Stimulated activated memory B cell treated with anti-CD40 and anti-IgM and Interleukin-4, amounts not matched to agents 10 μg/mL and 1 μg/mL and 100 μg/mL, for 72 hours (primary cell): ENCODE measurements around the gene HEBP1.

Experiments
- ATAC-seq: fragments of 150-1000 bp; cut with Tn5 transposase; 2 replicates; pipeline ENCODE4 v1.10.0; 2021
- H3K27ac Mint-ChIP-seq: one replicate; pipeline ENCODE4 v1.8.0; 2022; ENCODE audit warnings: mild to moderate bottlenecking, mixed read lengths
- H3K27me3 Mint-ChIP-seq: one replicate; pipeline ENCODE4 v1.8.0; 2022; ENCODE audit warnings: mixed read lengths
- H3K36me3 Mint-ChIP-seq: one replicate; pipeline ENCODE4 v1.8.0; 2022; ENCODE audit warnings: mixed read lengths
- H3K4me1 Mint-ChIP-seq: one replicate; pipeline ENCODE4 v1.8.0; 2022; ENCODE audit warnings: mixed read lengths
- H3K4me3 Mint-ChIP-seq: one replicate; pipeline ENCODE4 v1.8.0; 2022; ENCODE audit warnings: mild to moderate bottlenecking, moderate library complexity, mixed read lengths
- H3K9me3 Mint-ChIP-seq: one replicate; pipeline ENCODE4 v1.8.0; 2022; ENCODE audit warnings: mixed read lengths

Gene HEBP1

DNA sequence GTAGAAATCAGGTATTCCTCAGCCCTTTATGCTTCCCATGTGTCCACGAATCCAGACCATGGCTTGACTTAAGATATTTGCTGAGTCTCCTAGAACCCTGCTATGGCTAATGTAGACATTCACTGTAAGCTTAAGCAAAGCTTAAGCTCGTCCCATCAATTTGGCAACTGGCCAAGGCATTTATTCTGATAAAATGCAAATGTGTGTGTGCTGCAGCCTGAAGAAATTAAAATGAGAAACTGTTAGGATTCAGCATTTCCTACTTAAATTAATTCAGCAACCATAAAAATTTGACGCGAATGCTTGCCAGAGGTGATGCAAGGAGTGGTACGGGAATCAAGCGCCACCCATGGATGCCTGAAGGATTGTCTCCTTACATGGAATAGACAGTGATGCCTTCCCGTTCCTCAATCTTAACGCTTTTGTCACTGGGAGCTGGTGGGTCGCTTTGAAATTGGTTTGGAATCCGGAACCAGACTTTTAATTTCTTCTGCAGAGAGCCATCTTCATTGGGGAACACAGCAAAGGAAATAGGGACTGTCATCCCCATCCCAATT lies 13.2 kb downstream of the HEBP1 start:
- peaks cover 9% of the 10 kb centered on the region for H3K4me1 Mint-ChIP-seq
- no peak overlapping the region for H3K4me3 Mint-ChIP-seq
- no peak overlapping the region for H3K27ac Mint-ChIP-seq
- H3K27me3 Mint-ChIP-seq = no peaks in the 10 kb centered on the region
- H3K9me3 Mint-ChIP-seq = no peaks in the 10 kb centered on the region
- peaks cover 13% of the 10 kb centered on the region for H3K36me3 Mint-ChIP-seq
- no peak for ATAC-seq

DNA sequence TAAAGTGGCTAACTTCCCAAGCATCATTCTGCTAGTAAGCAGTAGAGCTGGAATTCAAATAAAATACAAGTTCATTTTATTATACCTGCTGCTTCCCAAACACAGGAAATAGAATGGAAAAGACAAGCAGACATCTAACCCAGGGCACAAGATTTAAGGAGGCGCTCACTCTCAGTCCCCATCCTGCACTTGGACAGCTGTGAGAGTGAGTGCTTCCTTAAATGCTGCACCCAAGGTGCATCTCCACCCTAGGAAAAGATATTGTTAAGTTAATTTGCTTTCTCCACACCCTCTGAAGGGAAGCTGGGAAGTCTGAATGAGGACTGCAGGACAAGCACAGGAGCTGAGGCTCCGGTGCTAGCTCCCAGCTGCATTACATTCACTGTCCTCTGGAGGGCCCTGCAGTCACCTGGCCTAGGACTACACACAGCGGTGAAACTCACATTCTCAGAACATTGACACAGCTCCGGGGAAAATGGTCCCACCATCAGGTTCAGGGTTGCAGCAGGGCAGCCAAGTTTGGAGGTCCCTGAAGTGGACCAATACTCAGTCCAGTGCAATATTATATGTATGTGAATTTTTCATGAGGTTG lies 14.2 kb downstream of the HEBP1 start:
- no peaks in the 10 kb centered on the region for H3K27me3 Mint-ChIP-seq
- peaks cover 1% of the 10 kb centered on the region for H3K4me1 Mint-ChIP-seq
- H3K9me3 Mint-ChIP-seq = no peaks in the 10 kb centered on the region
- H3K4me3 Mint-ChIP-seq = no peak overlapping the region
- H3K27ac Mint-ChIP-seq = no peak overlapping the region
- H3K36me3 Mint-ChIP-seq = peaks cover 13% of the 10 kb centered on the region
- no peak for ATAC-seq

DNA sequence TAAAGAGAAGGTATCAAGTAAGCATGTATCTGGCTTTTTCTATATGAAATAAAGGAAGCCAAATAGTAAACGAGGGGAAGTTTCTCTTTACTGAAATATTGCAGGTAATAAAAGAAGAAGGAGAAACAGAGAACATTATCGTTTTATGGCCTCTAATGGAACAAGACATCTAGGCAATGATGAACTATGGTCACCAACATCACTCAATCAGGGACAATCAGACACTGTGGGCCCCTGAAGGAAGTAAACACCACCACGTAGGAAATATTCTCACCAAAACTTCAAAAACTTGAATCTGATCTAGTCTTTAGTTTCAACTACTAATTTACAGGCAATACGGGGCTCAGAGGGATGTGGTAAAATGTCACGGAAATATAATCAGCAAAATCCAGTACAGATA lies 15.9 kb downstream of the HEBP1 start:
- no peaks in the 10 kb centered on the region for H3K4me1 Mint-ChIP-seq
- H3K27me3 Mint-ChIP-seq = no peaks in the 10 kb centered on the region
- no peak overlapping the region for H3K4me3 Mint-ChIP-seq
- no peak overlapping the region for H3K27ac Mint-ChIP-seq
- H3K36me3 Mint-ChIP-seq = peaks cover 13% of the 10 kb centered on the region
- no peaks in the 10 kb centered on the region for H3K9me3 Mint-ChIP-seq
- no peak for ATAC-seq

DNA sequence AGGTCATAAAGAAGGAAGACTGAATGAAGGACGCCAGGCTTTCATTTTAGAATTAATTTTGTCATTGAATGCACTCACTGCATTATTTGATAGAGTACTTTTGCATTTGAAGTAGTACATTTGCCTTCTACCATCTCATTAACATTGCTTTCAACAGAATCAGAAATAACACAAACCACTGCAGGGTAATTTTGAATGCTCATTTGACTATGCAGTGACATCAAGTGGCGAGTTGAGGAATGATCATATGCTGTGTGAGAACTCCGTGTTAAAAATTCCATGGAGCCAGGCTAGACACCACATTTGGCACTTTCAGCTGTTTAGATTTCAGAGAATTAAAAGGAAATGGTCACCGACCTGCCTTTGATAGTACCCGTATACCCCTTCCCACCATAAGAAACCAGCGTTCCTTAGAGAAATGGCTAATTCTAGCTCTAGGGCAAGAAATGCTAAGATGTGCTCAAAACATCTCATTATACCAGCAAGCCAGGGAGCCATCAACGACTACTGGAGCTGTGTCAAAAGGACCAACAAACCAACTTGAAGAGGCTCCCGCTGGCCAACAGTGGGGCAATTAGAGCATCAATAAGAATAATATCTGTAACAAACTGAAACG lies 16.5 kb downstream of the HEBP1 start:
- H3K9me3 Mint-ChIP-seq = no peaks in the 10 kb centered on the region
- H3K27me3 Mint-ChIP-seq = no peaks in the 10 kb centered on the region
- H3K4me3 Mint-ChIP-seq = no peak overlapping the region
- no peak for ATAC-seq
- peaks cover 13% of the 10 kb centered on the region for H3K36me3 Mint-ChIP-seq
- no peak overlapping the region for H3K27ac Mint-ChIP-seq
- no peaks in the 10 kb centered on the region for H3K4me1 Mint-ChIP-seq

DNA sequence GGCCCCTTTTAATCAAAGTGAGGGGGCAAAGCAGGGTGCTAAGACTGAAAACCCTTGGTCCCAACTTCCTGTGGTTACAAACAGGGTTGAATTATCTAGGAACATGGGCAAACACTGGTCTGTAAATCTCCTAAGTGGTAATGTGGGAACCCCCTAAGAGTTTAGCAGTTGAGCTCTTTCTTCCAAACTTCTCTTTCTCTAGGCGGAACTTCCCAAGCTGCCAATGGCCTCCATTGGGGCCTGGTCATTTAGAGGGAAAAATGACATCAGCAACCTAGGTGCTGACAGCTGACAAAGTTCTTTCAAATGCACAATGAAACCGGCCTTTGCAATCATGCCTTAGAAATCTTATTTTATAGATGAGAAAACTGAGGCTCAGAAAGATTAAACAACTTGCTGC lies 17.7 kb downstream of the HEBP1 start:
- no peak for ATAC-seq
- H3K36me3 Mint-ChIP-seq = peaks cover 12% of the 10 kb centered on the region
- H3K27me3 Mint-ChIP-seq = no peaks in the 10 kb centered on the region
- no peaks in the 10 kb centered on the region for H3K4me1 Mint-ChIP-seq
- H3K27ac Mint-ChIP-seq = no peak overlapping the region
- no peaks in the 10 kb centered on the region for H3K9me3 Mint-ChIP-seq
- H3K4me3 Mint-ChIP-seq = no peak overlapping the region

DNA sequence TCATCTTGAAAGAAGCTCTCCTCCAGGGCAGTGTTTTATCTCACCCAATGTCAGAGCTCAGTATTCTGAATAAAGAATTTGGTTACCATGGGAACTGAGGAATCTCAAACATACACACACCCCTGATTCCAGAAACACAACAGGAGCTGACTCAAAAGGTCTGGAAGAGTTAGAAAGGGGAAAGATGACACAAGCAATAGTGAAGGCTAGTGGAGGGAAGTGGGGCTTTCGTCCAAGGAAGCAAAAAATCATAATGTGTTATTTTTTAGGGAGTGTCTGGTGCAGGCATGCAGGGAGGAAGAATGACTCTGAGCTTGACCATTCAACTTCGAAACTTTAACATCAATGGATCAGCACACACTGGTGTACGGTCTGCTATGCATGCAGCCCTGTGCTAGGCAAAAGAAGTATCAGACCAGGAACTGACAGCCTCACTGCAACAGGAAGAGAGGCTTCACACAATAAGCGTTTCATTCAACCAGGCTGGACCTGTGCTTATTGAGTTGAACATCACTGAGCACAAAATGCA lies 20.3 kb downstream of the HEBP1 start:
- Mint-ChIP-seq H3K4me1 (no peaks in the 10 kb centered on the region), H3K9me3 (no peaks in the 10 kb centered on the region), H3K4me3 (no peak overlapping the region), H3K27me3 (no peaks in the 10 kb centered on the region), H3K27ac (no peak overlapping the region), H3K36me3 (peaks cover 16% of the 10 kb centered on the region)
- no peak for ATAC-seq

DNA sequence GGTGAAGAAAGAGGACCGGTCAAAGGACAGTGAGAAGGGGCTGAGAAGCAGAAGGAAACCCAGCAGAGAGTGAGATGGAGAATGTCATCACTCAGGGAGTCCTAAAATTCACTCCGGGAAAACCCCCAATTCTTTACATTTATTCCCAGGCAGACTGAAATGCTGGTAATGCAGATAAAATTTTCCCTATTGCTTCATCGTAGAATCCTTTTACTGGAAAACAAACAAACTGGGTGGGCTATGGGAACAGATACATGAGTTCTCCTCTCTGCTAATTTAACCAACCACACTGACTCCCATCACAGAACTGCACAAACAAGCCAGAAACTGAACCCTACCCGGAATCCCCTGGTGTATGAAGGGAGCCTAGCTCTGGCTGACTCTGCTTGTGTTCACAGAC lies 20.9 kb downstream of the HEBP1 start:
- no peak overlapping the region for H3K4me3 Mint-ChIP-seq
- H3K27ac Mint-ChIP-seq = no peak overlapping the region
- ATAC-seq = no peak
- peaks cover 3% of the 10 kb centered on the region for H3K9me3 Mint-ChIP-seq
- H3K4me1 Mint-ChIP-seq = no peaks in the 10 kb centered on the region
- no peaks in the 10 kb centered on the region for H3K27me3 Mint-ChIP-seq
- H3K36me3 Mint-ChIP-seq = peaks cover 17% of the 10 kb centered on the region

DNA sequence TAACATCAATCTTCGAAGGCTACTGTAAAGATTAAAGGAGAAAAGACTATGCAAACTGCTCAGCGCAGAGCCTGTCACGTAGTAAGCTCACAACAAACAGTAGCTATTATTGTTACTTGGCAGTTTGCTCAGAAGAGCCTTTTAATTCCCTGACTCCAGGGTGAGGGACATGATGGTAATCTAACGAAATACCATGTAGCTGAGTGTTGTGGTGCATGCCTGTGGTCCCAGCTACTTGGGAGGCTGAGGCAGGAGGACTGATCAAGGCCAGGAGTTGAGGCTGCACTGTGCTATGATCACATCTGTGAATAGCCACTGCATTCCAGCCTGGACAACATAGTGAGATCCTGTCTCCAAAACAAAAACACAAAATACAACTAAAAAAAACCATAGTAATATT lies 22.8 kb downstream of the HEBP1 start:
- H3K9me3 Mint-ChIP-seq = peaks cover 14% of the 10 kb centered on the region
- peaks cover 34% of the 10 kb centered on the region for H3K36me3 Mint-ChIP-seq
- no peak for ATAC-seq
- H3K4me1 Mint-ChIP-seq = no peaks in the 10 kb centered on the region
- H3K27me3 Mint-ChIP-seq = no peaks in the 10 kb centered on the region
- H3K4me3 Mint-ChIP-seq = no peak overlapping the region
- H3K27ac Mint-ChIP-seq = no peak overlapping the region

DNA sequence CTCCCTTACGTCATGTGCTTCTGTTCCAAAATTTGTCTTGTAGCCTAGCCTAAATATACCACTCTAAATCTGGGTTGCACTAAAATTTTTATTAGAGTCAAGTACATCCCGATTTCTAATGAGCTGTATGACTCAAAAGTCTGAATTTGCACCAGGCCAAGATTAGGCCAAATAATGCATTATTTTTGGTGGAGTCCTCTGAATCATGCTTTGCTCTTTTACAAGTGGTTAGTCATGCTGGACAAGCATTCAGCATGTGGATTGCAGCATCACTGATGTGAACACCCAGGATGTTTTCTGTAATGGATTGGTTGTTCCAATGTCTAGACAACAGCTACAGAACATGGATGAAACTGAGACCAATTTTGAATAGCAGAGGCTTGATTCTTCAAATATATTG lies 23.7 kb downstream of the HEBP1 start:
- H3K9me3 Mint-ChIP-seq = peaks cover 17% of the 10 kb centered on the region
- H3K27ac Mint-ChIP-seq = no peak overlapping the region
- no peak overlapping the region for H3K4me3 Mint-ChIP-seq
- no peaks in the 10 kb centered on the region for H3K4me1 Mint-ChIP-seq
- no peak for ATAC-seq
- peaks cover 43% of the 10 kb centered on the region for H3K36me3 Mint-ChIP-seq
- H3K27me3 Mint-ChIP-seq = no peaks in the 10 kb centered on the region

DNA sequence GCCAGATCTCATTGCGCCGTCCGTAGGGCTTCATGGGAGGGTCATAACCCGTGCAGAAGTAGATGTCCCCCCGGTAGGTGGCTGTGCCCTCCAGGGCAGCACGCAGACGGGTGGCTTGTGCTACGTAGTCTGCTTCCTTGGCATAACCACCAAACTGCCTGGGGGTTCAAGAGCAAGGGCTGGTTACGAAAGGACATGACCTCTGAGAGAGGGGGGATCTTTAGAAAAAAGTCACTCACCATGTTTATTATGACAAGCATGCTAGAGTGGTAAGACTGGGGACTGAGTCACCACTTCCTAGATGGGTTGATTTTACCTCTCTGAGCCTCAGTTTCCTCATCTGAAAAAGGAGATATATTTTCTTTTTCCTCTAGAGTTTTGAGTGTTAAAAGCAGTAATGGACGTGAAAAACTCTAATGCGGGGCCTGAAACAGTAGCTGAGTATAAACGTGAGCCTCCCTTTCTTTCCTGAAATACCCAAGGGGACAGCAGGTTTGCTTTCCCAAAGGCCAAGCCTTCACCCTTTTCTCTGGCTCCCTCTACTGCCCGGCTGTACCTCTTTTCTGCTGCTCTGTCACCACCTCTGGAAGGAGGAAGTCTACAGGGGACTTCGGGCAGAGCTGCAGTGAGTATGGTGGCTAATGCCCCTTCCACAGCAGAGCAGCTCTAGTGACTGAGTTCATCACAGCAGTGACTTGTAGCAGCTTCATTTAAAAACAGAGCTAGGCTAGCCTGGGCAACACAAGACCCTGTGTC lies 24.6 kb downstream of the HEBP1 start:
- H3K4me3 Mint-ChIP-seq = no peak overlapping the region
- H3K27me3 Mint-ChIP-seq = no peaks in the 10 kb centered on the region
- H3K27ac Mint-ChIP-seq = no peak overlapping the region
- peaks cover 46% of the 10 kb centered on the region for H3K36me3 Mint-ChIP-seq
- no peaks in the 10 kb centered on the region for H3K4me1 Mint-ChIP-seq
- H3K9me3 Mint-ChIP-seq = peaks cover 17% of the 10 kb centered on the region
- ATAC-seq = no peak

DNA sequence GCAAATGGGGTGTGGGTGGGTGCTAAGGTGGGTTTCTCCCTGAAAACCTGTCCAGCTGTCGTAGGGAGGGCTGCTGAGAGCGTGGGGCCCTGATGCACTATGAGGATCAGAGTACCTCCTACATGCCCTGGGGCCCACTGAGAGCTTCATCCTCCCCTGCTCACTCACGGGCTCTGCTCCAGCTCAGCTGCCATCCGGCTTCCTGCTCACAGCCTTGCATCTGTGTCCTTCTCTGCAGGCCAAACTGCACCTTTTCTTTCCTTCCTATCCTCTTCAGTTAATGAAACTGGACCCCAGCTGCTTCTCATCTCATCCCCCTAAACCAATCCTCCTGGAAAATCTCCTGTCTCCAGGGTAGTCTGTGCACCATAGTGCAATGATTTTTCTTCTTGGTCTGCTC lies 25.9 kb downstream of the HEBP1 start:
- H3K4me1 Mint-ChIP-seq = no peaks in the 10 kb centered on the region
- ATAC-seq = no peak
- H3K36me3 Mint-ChIP-seq = peaks cover 46% of the 10 kb centered on the region
- no peak overlapping the region for H3K4me3 Mint-ChIP-seq
- no peak overlapping the region for H3K27ac Mint-ChIP-seq
- H3K27me3 Mint-ChIP-seq = no peaks in the 10 kb centered on the region
- peaks cover 17% of the 10 kb centered on the region for H3K9me3 Mint-ChIP-seq

DNA sequence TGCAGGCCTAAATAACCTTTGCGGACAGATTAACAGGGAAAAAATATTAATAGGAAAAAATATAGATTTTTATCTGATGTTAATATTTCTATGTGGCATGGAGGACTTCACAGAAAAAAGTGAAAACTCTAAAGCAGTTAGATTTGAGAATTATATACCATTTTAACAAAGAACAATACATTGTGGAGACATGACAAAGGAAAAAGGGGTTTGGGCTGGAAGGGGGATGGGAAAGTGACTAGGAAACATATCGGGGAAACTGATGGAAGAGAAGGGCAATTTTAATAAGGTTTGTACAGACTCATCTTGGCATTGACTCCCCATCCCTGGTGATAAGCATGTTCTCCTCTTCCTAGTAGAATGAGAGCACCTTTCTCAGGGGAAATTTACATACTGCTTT lies 27.0 kb downstream of the HEBP1 start:
- H3K36me3 Mint-ChIP-seq = peaks cover 52% of the 10 kb centered on the region
- H3K27me3 Mint-ChIP-seq = no peaks in the 10 kb centered on the region
- peaks cover 17% of the 10 kb centered on the region for H3K9me3 Mint-ChIP-seq

DNA sequence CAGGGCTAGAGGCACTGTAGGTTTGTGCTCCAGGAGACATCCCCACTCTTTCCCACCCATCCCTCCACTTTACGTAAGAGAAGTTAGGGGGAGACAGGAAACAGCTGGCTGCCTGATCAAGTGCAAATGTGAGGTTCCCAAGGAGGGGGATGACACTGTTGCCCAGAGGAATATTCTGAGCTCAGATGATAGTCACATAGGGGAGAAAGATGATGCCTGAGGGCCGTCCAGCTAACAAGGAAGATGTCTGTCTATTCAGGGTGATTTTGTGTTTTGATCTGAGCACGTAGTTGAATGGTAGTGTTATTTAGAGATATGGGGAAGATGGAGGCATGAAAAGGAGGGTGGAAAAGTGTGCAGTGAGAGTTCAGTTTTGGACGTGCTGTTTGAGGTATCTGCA lies 34.2 kb downstream of the HEBP1 start:
- H3K4me3 Mint-ChIP-seq = no peak overlapping the region
- no peak for ATAC-seq
- peaks cover 6% of the 10 kb centered on the region for H3K36me3 Mint-ChIP-seq
- H3K27me3 Mint-ChIP-seq = no peaks in the 10 kb centered on the region
- no peaks in the 10 kb centered on the region for H3K4me1 Mint-ChIP-seq
- H3K9me3 Mint-ChIP-seq = no peaks in the 10 kb centered on the region
- no peak overlapping the region for H3K27ac Mint-ChIP-seq

More for the DNA sequence above, 27.0 kb downstream of the HEBP1 start:
- ATAC-seq = no peak
- no peaks in the 10 kb centered on the region for H3K4me1 Mint-ChIP-seq
- H3K4me3 Mint-ChIP-seq = no peak overlapping the region
- H3K27ac Mint-ChIP-seq = no peak overlapping the region

DNA sequence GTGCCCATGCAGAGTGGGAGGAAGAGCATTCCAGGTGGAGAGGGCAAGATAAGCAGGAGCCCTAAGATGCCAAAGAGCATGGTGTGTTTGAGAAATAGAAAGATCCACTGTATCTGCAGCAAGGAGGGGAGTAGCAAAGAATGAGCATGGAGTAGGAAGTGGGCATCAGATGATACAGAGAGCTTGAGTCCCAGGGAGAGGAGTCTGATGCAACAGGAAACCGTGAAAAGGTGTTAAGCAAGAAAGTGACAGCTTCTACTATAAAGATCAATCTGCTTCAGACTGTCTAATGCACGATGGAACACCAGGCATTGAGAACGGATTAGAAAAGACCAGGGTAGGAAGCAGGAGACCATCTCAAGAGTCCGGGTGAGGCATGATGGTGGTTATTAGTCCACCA lies 35.8 kb downstream of the HEBP1 start:
- no peak overlapping the region for H3K4me3 Mint-ChIP-seq
- no peaks in the 10 kb centered on the region for H3K9me3 Mint-ChIP-seq
- H3K27ac Mint-ChIP-seq = no peak overlapping the region
- H3K36me3 Mint-ChIP-seq = peaks cover 6% of the 10 kb centered on the region
- H3K4me1 Mint-ChIP-seq = no peaks in the 10 kb centered on the region
- H3K27me3 Mint-ChIP-seq = no peaks in the 10 kb centered on the region
- no peak for ATAC-seq

DNA sequence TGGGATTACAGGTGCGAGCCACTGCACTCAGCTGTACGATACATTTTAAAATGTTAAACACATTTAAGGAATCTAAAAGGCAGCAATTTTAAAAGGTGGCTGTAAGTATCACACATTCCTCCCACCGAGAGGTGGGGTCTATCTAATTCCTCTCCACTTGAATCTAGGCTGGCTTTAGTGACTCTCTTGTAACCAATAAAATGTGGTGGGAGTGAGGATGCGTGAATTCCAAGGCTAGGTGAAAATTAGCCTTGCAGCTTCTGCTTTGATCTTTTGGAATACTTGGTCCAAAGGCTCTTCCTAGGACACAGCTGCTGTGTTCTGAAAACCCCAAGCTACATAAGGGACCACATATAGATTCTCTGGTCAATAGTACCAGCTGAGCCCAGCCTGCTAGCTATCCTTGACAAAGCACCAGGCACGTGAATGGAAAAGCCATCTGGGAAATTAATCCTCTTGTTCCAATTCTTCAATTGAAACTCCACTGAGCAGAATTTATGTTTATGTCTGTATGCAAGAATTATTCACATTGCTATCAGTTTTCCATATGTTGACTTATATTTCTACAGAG lies 39.3 kb downstream of the HEBP1 start:
- Mint-ChIP-seq H3K4me1 (no peaks in the 10 kb centered on the region), H3K4me3 (no peak overlapping the region), H3K27ac (no peak overlapping the region), H3K36me3 (no peaks in the 10 kb centered on the region), H3K27me3 (peaks cover 11% of the 10 kb centered on the region), H3K9me3 (no peaks in the 10 kb centered on the region)
- no peak for ATAC-seq
